Measurements from ENCODE around the gene IMMP2L.

IMMP2L gene

GRCh38 chr7:111393011-111393754, 169.1 kb downstream of the IMMP2L start:
- DNase-seq (ENCODE audit: low spot score): no peak

- no peak for DNase-seq (ENCODE audit: low spot score)
Observed at GRCh38 chr7:111392294-111392693, 170.0 kb downstream of the IMMP2L start.

GRCh38 chr7:111390000-111390399, 172.3 kb downstream of the IMMP2L start:
- DNase-seq (ENCODE audit: low spot score): no peak

GRCh38 chr7:111388912-111389311, 173.4 kb downstream of the IMMP2L start:
- DNase-seq (ENCODE audit: low spot score): no peak

GRCh38 chr7:111388016-111388415, 174.3 kb downstream of the IMMP2L start:
- no peak for DNase-seq (ENCODE audit: low spot score)

GRCh38 chr7:111384065-111384891, 178.0 kb downstream of the IMMP2L start:
- no peak for DNase-seq (ENCODE audit: low spot score)

GRCh38 chr7:111383133-111383532, 179.2 kb downstream of the IMMP2L start:
- DNase-seq (ENCODE audit: low spot score): no peak

GRCh38 chr7:111381590-111381989, 180.7 kb downstream of the IMMP2L start:
- DNase-seq (ENCODE audit: low spot score): no peak

GRCh38 chr7:111380945-111381344, 181.3 kb downstream of the IMMP2L start:
- DNase-seq (ENCODE audit: low spot score): no peak

- no peak for DNase-seq (ENCODE audit: low spot score)
Observed at GRCh38 chr7:111374027-111374426, 188.3 kb downstream of the IMMP2L start.

- no peak for DNase-seq (ENCODE audit: low spot score)
Observed at GRCh38 chr7:111371437-111371836, 190.9 kb downstream of the IMMP2L start.

- no peak for DNase-seq (ENCODE audit: low spot score)
Observed at GRCh38 chr7:111370002-111370401, 192.3 kb downstream of the IMMP2L start.

GRCh38 chr7:111368381-111369065, 193.8 kb downstream of the IMMP2L start:
- no peak for DNase-seq (ENCODE audit: low spot score)

- no peak for DNase-seq (ENCODE audit: low spot score)
Observed at GRCh38 chr7:111364413-111364812, 197.9 kb downstream of the IMMP2L start.

- DNase-seq (ENCODE audit: low spot score): no peak
Observed at GRCh38 chr7:111363099-111363498, 199.2 kb downstream of the IMMP2L start.

GRCh38 chr7:111362506-111363054, 199.7 kb downstream of the IMMP2L start:
- no peak for DNase-seq (ENCODE audit: low spot score)

GRCh38 chr7:111358915-111359314, 203.4 kb downstream of the IMMP2L start:
- no peak for DNase-seq (ENCODE audit: low spot score)

GRCh38 chr7:111357691-111358090, 204.6 kb downstream of the IMMP2L start:
- no peak for DNase-seq (ENCODE audit: low spot score)

- no peak for DNase-seq (ENCODE audit: low spot score)
Observed at GRCh38 chr7:111356941-111357340, 205.4 kb downstream of the IMMP2L start.

GRCh38 chr7:111352319-111352718, 210.0 kb downstream of the IMMP2L start:
- DNase-seq (ENCODE audit: low spot score): peak; percentile 28

- no peak for DNase-seq (ENCODE audit: low spot score)
Observed at GRCh38 chr7:111346219-111346618, 216.1 kb downstream of the IMMP2L start.

GRCh38 chr7:111343017-111343416, 219.3 kb downstream of the IMMP2L start:
- no peak for DNase-seq (ENCODE audit: low spot score)

Data from activated CD4-positive, alpha-beta T cell treated with anti-CD3 and anti-CD28 coated beads, Interleukin-2, Interleukin-4, amounts not matched to agents 100 ng/mL and 50 ng/mL, durations not matched to agents 16 hours and 8 hours (primary cell).